Gastroesophageal sphincter (tissue), 4 donors: Measurements from ENCODE around the gene CFAP92. TPM values are rescaled to one million over a fixed set of nuclear protein-coding genes. Genes with fewer than 3 reads are reported as not detected.

ENCODE experiments used
- ATAC-seq: fragments of 150-250 bp; one replicate; pipeline ENCODE4 v1.9.1; 2016; ENCODE audit warnings: mild to moderate bottlenecking, moderate library complexity
- H3K27ac ChIP-seq, 4 donors: fragments of 200-600 bp; sonication (generic) in 3 of 4; 1 replicate in 3 of 4; 2 replicates in 1 of 4; pipeline ENCODE4 v1.5.1; 2016 to 2019
- H3K27me3 ChIP-seq: fragments of 200-600 bp; sonication (generic); one replicate; pipeline ENCODE4 v1.5.1; 2019
- H3K36me3 ChIP-seq, 2 donors: fragments of 200-600 bp; sonication (generic); one replicate each; pipeline ENCODE4 v1.5.1; 2019; ENCODE audit warnings: control low read depth in 1 of 2
- H3K4me1 ChIP-seq, 3 donors: fragments of 200-600 bp; sonication (generic); 1 replicate in 2 of 3; 2 replicates in 1 of 3; pipeline ENCODE4 v1.5.1; 2016 to 2019; ENCODE audit warnings: control low read depth in 2 of 3
- H3K4me3 ChIP-seq, 2 donors: fragments of 200-600 bp; sonication (generic); one replicate each; pipeline ENCODE4 v1.5.1; 2019; ENCODE audit warnings: mild to moderate bottlenecking in 1 of 2, moderate library complexity in 1 of 2
- H3K9me3 ChIP-seq, 3 donors: fragments of 200-600 bp; sonication (generic); one replicate each; pipeline ENCODE4 v1.5.1; 2017 to 2019; ENCODE audit warnings: control low read depth in 2 of 3
- EP300 ChIP-seq: sonication (generic); formaldehyde crosslinking; IDR thresholded peaks from one replicate; pipeline ENCODE4 v1.6.1; 2017; ENCODE audit warnings: antibody characterized with exemption, mild to moderate bottlenecking
- POLR2A ChIP-seq, 2 donors: fragments of 450-650 bp; IDR thresholded peaks; one replicate each; pipeline ENCODE4 v1.6.1; 2017; ENCODE audit warnings: antibody characterized with exemption in 2 of 2, mild to moderate bottlenecking in 2 of 2, moderate library complexity in 1 of 2
- POLR2AphosphoS5 ChIP-seq: sonication (generic); formaldehyde crosslinking; IDR thresholded peaks from one replicate; pipeline ENCODE4 v1.6.1; 2017; ENCODE audit warnings: antibody characterized with exemption
- WGBS, 2 donors: methylation state at CpG; one replicate each; pipeline ENCODE4 v1.1.5; 2018; ENCODE audit warnings: low coverage in 1 of 2; 5-methylcytosine and 5-hydroxymethylcytosine counted together
- total RNA-seq, 4 donors: library from RNA; depleted of rRNA; stranded (reverse); fragments of >200 nt; gene quantifications; one replicate each; pipeline ENCODE4 v1.1.0, GENCODE V29; 2016
- TF ChIP-seq, protein P1 (sequence below), 4 experiments: fragments of 200-600 bp in 2 of 4; fragments of 450-650 bp in 2 of 4; sonication (generic) in 1 of 4; IDR thresholded peaks; one replicate each; pipeline ENCODE4 v1.5.1; 2017 to 2019; ENCODE audit warnings: antibody characterized with exemption in 4 of 4, mild to moderate bottlenecking in 2 of 4, moderate library complexity in 2 of 4

The CFAP92 gene
- total RNA-seq, 4 donors from 2014 or later: 0.96 to 3.3 (median 2.3) TPM

GRCh38 chr3:128906031-128906803, 87.7 kb downstream of the CFAP92 start:
- 96 to 97% methylated on average over 4 to 5 of the region's 25 CpGs for WGBS, 2 donors
- H3K27me3 ChIP-seq: no peaks in the 10 kb centered on the region
- no peaks in the 10 kb centered on the region for H3K4me1 ChIP-seq
- no peaks in the 10 kb centered on the region for H3K9me3 ChIP-seq
- H3K36me3 ChIP-seq: peaks cover 0 to 100% of the 10 kb centered on the region in 2 donors
- H3K27ac ChIP-seq: no peak overlapping the region
- no peak for ATAC-seq
- TF ChIP-seq EP300 (no peak), POLR2AphosphoS5 (no peak), POLR2A (IDR thresholded peaks at IDR 0.05) (no peak)
- TF ChIP-seq, protein P1, sequence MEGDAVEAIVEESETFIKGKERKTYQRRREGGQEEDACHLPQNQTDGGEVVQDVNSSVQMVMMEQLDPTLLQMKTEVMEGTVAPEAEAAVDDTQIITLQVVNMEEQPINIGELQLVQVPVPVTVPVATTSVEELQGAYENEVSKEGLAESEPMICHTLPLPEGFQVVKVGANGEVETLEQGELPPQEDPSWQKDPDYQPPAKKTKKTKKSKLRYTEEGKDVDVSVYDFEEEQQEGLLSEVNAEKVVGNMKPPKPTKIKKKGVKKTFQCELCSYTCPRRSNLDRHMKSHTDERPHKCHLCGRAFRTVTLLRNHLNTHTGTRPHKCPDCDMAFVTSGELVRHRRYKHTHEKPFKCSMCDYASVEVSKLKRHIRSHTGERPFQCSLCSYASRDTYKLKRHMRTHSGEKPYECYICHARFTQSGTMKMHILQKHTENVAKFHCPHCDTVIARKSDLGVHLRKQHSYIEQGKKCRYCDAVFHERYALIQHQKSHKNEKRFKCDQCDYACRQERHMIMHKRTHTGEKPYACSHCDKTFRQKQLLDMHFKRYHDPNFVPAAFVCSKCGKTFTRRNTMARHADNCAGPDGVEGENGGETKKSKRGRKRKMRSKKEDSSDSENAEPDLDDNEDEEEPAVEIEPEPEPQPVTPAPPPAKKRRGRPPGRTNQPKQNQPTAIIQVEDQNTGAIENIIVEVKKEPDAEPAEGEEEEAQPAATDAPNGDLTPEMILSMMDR (IDR thresholded peaks at IDR 0.05): no peak
- H3K4me3 ChIP-seq: no peak overlapping the region

- no peak for TF ChIP-seq POLR2A (IDR thresholded peaks at IDR 0.05)
- no peak for TF ChIP-seq EP300
- TF ChIP-seq, protein P1 (IDR thresholded peaks at IDR 0.05): no peak
- no peak for TF ChIP-seq POLR2AphosphoS5
- Histone ChIP-seq H3K27me3 (no peaks in the 10 kb centered on the region), H3K27ac (no peak overlapping the region), H3K4me3 (no peak overlapping the region), H3K36me3 (peaks cover 0 to 100% of the 10 kb centered on the region in 2 donors), H3K4me1 (no peaks in the 10 kb centered on the region), H3K9me3 (no peaks in the 10 kb centered on the region)
- 25% methylated on average over 1 of the region's 12 CpGs; no CpG with 5 or more reads in 1 of the 2 donors for WGBS, 2 donors
- no peak for ATAC-seq
Measured at GRCh38 chr3:128903501-128903900, 90.4 kb downstream of the CFAP92 start.

GRCh38 chr3:128902426-128902825, 91.5 kb downstream of the CFAP92 start:
- WGBS, 2 donors: 92% methylated on average over 7 of the region's 9 CpGs; no CpG with 5 or more reads in 1 of the 2 donors
- Histone ChIP-seq H3K9me3 (no peaks in the 10 kb centered on the region), H3K36me3 (peaks cover 0 to 100% of the 10 kb centered on the region in 2 donors)

GRCh38 chr3:128895843-128896697, 97.8 kb downstream of the CFAP92 start:
- Histone ChIP-seq H3K4me1 (peaks cover 0 to 16% (median 0%) of the 10 kb centered on the region in 3 donors), H3K36me3 (peaks cover 3 to 96% of the 10 kb centered on the region in 2 donors), H3K4me3 (no peak overlapping the region), H3K27ac (peak overlapping the region in 3 of 4 donors; percentile 28 to 70 (median 30)), H3K27me3 (no peaks in the 10 kb centered on the region), H3K9me3 (no peaks in the 10 kb centered on the region)
- TF ChIP-seq, protein P1 (IDR thresholded peaks at IDR 0.05): no peak
- TF ChIP-seq POLR2A (IDR thresholded peaks at IDR 0.05) (no peak), POLR2AphosphoS5 (no peak), EP300 (no peak)
- no peak for ATAC-seq
- WGBS, 2 donors: 53 to 91% methylated on average over 3 to 9 of the region's 11 CpGs

More at GRCh38 chr3:128902426-128902825, 91.5 kb downstream of the CFAP92 start:
- Histone ChIP-seq H3K4me3 (no peak overlapping the region), H3K4me1 (no peaks in the 10 kb centered on the region), H3K27ac (no peak overlapping the region), H3K27me3 (no peaks in the 10 kb centered on the region)
- no peak for ATAC-seq
- TF ChIP-seq, protein P1 (IDR thresholded peaks at IDR 0.05): no peak
- TF ChIP-seq POLR2AphosphoS5 (no peak), POLR2A (IDR thresholded peaks at IDR 0.05) (no peak), EP300 (no peak)
